Pulmonary artery endothelial cell (primary cell): ENCODE results near the gene H6PD. TPM values are rescaled to one million over a fixed set of nuclear protein-coding genes. Genes with fewer than 3 reads are reported as not detected.
"Not testable (repeated sequence)": the region's sequence is repeated elsewhere in the genome, so short reads cannot be mapped to it uniquely, and the experiment has no call there.

ENCODE experiments used
- DNase-seq: peaks from one replicate; pipeline ENCODE4 v3.0.0-alpha.2; 2011; ENCODE audit warnings: low read depth, low spot score
- total RNA-seq: library from RNA; depleted of rRNA; stranded (reverse); fragments of >200 nt; gene quantifications from 2 replicates; pipeline ENCODE4 v1.2.3, GENCODE V29; 2014

H6PD gene
- total RNA-seq, 1 donor from 2014 or later, result 23.2 TPM

DNA sequence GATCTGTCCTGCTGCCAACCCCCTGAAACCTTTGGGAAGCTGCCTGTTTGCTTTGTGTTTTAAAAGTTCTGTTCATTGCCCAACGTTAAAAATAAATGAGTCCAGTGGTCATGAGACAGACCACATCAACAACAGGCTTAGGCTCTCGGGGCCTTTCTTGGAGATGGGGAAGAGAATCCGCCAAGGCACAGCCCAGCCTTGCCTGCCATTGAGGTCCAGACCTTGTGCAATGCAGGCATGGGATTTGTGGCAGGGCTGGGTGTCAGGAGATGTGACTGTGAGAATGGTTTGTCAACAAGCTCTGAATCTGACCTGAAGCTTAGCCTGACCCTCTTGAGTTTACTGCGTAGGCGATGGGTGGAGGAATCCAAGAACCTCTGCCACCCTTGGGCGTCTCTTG is 62.3 kb downstream of the H6PD start:
- no peak for DNase-seq

DNA sequence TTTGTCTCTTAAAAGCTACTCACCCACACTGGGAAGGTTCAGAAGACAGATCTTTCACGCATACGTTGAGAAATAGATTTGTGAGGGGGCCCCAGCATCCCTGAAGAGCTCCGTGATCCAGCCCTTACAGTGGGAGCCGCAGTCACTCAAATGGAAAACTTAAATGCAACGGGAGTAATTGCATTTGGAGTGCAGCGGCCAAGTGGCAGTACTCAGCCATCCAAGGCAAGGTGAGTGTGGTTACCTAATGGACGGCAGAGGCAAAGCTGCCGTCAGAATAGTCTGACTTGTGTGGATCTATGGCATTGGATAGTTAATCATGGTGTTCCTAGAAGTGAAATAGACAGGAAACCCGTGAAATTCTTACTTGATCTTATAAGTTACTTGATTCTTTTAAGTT is 63.3 kb downstream of the H6PD start:
- no peak for DNase-seq

DNA sequence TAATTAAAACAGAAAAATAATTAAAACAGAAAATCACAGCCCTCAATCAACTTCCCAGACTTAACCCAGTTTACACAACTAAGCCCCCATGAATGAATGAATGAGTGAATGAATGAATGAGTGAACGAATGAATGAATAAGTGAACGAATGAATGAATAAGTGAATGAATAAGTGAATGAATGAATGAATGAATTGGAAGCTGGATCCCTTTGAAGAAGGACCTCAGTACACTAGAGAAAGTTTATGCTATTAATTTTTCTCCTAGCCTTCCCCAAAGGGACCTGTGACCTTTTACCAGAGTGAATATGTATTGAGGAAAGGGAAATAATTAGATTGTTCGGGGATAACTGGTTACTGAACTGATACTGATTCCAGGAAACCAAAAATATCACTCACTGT is 63.7 kb downstream of the H6PD start:
- no peak for DNase-seq

- DNase-seq, result not testable (repeated sequence)
These were observed 65.3 kb downstream of the H6PD start for GRCh38 chr1:9299571-9300541.

DNA sequence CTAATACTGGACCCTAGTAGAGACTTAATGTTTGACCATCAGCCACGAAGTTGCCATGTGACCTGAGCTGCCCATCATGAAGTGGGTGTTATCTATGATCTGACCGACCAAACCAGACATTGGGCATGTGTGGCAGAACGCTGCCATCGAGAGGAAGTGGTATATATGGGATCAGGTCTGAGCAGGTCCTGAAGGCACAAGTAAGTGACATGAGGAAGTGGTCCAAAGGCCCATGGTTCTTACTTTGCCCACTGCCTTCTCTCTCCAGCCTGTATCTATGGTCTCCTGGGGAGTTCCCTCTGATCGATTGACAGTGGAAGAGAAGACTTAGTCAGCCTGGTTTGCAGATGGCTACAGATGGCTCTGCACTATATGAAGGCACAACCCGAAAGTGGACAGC is 66.0 kb downstream of the H6PD start:
- DNase-seq, result no peak

DNA sequence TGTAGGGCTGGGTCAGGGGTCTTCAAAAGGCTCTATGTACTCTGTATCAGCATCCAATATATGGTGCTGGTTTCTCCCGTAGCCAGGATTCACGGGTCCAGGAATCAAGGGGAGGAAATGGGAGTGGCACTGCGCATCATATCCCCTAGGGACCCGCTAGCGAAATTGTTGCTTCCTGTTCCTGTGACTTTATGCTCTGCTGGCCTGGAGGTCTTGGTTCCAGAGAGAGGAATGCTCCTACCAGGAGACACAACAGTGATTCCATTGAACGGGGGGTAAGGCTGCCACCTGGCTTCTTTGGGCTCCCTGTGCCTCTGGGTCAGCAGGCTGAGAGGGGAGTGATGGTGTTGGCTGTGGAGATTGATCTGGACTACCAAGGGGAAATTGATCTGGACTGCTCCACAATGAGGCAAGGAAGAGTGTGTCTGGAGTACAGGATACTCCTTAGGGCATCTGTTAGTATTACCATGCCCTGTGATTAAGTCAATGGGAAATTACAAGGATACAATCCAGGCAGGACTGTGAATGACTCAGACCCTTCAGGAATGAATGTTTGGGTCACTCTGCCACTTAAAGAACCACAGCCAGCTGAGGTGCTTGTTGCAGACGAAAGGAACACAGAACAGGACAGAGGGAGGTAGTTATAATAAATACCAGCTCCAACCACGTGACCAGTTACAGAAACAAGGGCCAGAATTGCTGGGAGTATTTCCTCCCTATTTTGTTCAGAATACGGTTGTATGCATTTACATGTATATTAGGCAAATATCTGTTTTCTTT is 68.4 kb downstream of the H6PD start:
- no peak for DNase-seq

GRCh38 chr1:9303916-9304315 is 69.3 kb downstream of the H6PD start:
- DNase-seq, result no peak

DNA sequence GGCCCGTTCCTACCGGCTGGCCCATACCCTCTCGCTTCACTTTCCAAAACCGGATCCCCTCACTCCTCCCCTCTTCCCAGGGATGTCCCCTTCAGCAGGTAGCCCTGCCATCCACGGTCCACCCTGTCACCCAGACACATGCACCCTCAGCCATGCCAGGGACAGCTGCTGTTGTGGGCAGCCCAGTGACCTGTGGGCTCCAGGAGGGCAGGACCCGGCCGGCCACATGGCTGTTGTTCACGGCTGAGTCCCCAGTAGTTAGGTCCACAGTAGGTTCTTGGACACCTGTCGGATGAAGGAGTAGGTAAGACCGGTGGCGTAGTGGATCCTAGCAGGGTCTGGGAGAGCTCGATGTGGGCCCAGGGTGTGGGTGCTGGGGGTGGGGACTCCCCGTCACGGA is 70.6 kb downstream of the H6PD start:
- no peak for DNase-seq

DNA sequence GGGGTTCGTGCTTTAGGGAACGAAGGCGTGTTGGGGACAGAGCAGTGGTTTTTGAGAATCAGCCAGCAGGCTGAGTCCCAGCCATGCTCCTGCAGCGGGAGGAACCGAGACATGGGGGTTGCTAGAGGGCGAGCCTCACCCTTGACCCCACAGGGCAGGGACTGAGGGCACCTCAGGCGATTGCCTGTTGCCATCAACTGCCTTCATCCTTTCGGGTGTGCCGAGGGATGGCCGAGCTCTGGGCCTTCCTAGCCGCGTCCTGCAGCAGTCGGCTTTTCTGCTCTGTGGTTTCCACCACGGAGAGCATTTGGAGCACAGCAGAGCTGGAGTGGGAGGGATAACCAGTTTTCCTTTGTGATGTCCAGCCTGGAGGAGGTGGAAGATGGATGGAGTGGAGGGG is 71.4 kb downstream of the H6PD start:
- no peak for DNase-seq

DNA sequence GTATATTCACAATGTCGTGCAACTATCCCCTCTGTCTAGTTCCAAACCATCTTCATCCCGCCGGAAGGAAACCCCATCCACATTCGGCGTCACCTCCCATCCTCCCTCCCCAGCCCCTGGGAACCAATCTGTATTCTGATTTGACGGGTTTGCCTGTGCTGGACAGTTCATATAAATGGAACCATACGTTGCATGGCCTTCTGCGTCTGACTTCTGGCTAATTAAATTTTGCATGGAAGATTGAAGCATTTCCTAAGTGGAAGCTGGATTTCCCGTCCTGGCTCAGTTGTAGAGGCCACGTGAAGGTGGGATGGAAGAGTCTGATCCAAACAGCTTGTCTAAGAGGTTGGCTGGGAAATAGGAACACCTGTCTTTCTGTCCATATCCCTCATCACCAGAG is 72.7 kb downstream of the H6PD start:
- no peak for DNase-seq

GRCh38 chr1:9308236-9308785 is 73.7 kb downstream of the H6PD start:
- DNase-seq, result no peak

GRCh38 chr1:9309080-9309479 is 74.5 kb downstream of the H6PD start:
- no peak for DNase-seq

DNA sequence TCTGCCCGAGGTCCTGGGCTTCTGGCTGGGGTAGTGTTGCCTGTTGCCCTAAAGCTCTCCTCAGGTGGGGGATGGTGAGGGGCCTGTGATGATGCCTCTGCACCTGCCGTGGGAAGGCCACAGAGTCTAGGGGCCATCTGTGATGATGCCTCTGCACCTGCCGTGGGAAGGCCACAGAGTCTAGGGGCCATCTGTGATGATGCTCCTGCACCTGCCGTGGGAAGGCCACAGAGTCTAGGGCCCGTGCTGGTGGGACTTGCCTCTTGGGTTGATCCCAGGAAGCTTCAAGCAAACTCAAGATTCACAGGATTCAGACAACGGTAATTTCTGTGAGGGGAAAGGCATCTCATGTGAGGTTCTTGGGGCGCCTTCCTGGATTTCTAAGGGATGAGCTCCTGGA is 75.4 kb downstream of the H6PD start:
- no peak for DNase-seq

- DNase-seq, result no peak
These were observed 76.5 kb downstream of the H6PD start for GRCh38 chr1:9311029-9311428.

- DNase-seq, result no peak
These were observed 76.9 kb downstream of the H6PD start for GRCh38 chr1:9311479-9311878.

DNA sequence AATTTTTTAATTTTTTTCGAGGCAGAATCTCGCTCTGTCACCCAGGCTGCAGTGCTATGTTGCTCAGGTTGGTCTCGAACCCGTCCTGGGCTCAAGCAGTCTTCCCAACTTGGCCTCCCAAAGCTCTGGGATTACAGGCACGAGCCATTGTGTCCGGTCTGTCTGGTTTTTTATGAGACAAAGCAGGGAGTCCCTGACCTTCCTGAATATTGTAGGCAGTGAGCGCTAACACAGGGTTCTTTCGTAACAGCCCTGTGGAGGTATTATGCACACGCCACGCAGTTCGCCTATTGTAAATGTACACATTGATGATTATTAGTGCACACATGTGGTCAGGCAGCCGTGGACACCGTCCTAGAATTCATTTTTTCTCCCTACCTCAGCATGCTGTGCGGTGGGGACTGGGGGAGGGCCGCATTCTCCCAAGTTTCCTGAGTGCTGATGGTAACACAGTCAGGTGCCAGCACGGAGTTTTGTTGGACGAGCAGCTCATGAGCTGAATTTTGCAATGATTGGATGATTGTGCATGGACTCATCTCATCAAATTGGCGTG is 77.7 kb downstream of the H6PD start:
- no peak for DNase-seq

DNA sequence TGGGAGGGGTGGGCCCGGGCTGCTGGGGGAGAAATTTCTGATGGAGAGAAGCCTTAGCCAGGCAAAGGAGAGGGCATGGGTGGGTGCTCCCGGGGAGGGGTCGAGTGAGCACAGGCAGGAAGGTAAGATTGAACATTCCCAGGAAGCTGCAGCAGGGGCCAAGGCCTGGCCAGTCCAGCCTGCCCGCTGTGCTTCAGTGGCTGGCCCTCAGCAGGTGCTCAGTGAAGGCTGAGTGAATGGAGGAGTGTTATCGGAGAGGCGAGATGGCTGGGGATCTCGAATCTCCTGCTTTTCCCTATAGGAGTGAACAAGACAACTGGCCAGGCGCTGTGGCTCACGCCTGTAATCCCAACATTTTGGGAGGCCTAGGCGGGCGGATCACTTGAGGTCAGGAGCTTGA is 79.0 kb downstream of the H6PD start:
- DNase-seq, result no peak

GRCh38 chr1:9314111-9314510 is 79.5 kb downstream of the H6PD start:
- DNase-seq, result no peak

GRCh38 chr1:9314711-9315379 is 80.3 kb downstream of the H6PD start:
- no peak for DNase-seq

- no peak for DNase-seq
These were observed 81.0 kb downstream of the H6PD start for GRCh38 chr1:9315411-9316079.

DNA sequence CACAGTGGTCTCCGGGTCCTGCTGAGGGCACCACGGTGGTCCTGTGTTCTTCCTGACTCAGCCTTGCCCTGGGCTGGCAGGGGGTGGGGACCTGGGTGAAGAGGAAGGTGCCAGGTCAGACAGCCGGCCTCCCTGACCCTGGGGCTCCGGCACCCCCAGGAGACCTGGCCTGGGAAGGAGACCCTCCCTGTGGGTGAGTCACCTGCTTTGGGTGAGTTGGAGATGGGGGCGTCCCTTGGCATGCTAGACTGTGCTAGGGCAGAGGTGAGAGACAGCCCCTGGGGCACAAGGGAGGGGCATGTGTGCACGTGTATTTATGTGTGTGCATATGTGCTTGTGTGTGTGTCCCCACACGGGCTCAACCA is 81.5 kb downstream of the H6PD start:
- DNase-seq, result no peak
